Dermis blood vessel endothelial cell (primary cell): ENCODE results near the gene TTC38. TPM values are rescaled to one million over a fixed set of nuclear protein-coding genes. Genes with fewer than 3 reads are reported as not detected.

ENCODE experiments used
- DNase-seq: peaks from one replicate; pipeline ENCODE4 v3.0.0; 2010
- total RNA-seq: library from RNA; depleted of rRNA; stranded (reverse); fragments of >200 nt; gene quantifications from 2 replicates; pipeline ENCODE4 v1.2.3, GENCODE V29; 2014

Gene TTC38
- total RNA-seq, 1 donor from 2014 or later, result 50.9 TPM

DNA sequence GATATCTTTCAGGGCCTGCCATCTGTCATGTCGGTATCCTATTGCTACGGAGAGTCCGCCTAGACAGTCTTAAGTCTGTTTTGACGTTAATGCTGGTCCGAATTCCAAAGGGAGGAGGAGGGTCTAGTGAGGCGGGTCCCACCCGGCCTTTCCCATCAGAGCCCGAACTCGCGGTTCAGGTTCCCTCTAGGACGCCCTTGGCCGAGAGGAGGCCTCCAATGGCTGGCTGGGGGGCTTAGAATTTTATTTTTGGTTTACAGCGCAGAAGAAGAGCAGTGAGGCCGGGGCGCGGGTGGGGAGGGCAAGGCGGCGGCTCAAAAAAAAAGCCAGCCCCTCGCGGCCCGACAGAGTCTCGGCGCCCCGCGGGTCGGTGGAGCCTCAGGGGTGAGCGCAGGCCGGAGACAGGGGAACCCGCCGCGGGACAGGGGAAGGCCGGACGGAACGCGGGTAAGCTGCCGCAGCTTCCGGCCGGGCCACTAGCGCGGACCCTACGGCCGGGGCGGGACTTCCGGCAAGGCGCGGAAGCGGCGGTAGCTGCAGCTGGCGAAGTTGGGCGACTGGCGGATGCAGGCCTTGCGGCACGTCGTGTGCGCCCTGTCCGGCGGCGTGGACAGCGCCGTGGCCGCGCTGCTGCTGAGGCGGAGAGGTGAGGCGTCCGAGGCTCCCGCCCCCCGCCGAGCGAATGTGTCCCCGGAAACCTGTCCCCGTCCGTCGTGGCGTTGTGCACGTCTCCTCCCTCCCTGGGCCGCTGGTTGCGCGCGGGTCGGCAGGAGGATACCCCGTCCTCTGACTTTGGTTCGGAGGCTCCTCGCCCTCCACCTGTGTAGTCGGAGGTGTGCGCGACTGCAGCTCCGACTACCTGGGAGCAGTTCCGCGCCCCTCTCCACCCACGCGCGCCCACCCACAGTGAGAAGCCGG is 67.7 kb downstream of the TTC38 start, which contains the start of gene TRMU:
TSS of gene TRMU (plus strand) at position 514 of the 918 bp plus-strand sequence. CDS start at position 565, 51 bp downstream.
- peak; percentile 90 for DNase-seq

DNA sequence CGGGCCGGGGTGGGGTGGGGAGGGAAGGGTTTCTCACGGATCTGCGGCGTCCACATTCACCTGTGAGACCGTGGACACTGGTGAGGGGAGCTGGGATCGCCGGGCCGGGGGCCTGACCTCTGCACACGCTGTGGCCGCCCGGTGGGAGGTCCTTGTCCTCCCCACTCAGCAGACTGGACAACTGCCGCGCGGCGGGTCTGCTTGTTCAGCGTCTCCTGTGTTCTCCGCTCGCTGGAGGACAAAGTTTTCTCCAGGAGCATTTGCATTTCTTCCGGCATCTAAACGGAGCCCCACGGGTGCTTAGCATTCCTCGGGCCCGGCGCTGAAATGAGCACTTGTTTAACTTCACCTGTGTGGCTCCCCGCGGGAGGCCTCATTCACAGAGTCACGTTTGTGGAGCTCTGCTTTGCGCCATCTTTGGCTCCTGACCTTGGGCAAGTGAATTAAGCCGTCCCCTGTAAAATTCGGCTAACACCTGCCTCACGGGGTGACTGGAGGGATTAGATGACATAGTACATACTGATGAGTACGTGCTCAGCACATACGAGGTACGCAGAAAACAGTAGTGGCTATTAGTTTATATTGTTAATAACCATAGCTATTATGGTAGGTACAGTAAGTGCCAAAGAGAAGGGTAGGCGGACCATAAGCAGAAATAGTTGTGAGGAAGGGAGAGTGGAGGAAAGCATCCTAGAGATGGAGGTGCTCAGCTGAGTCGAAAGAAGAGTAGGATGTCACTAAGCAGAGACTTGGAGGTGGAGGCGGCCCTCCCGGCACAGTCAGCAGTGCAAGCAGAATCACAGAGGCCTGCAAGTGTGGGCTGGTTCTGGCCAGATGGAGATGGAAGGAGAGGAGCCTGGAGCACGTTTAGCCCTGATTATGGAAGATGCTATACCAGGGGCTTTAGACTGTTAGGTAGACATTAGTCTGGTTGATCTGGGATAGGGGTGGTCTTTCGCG is 68.6 kb downstream of the TTC38 start:
- peak; percentile 39 for DNase-seq

DNA sequence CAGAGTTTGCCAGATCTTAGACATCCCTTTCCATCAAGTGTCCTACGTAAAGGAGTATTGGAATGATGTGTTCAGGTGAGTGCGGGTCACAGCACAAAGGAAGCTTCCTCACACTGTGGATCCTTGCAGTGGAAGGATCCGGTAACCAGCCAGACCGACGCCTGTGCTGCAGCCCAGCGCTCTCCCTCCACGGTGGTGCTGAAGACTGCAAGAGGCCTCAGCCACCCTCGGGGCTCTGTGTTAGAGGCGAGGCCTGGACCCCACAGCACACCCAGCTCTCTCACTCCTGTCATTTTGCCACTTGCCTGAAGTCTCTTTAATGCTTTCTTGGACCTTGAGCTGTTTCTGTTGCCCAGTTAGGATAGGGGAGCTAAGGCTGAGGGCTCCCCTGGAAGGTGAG is 70.1 kb downstream of the TTC38 start:
- no peak for DNase-seq

DNA sequence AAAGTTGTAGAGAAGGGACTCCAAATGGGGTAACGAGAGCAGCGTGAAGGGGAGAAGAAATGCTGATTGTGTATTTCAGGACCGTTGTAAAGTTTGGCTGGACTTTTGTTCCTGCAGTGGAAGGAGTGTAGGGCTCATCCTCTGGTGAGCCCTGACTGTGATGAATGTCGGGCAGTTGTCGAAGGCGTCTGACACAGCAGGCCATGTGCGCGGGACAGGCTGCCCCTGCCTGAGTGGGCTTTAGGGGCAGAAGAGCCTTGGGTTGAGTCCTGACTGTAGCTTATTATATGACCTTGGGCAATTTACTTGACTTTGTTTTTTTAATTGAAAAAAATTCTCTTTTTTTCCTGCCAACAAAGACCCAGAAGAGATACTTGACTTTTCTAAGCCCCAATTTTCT is 70.8 kb downstream of the TTC38 start:
- no peak for DNase-seq

DNA sequence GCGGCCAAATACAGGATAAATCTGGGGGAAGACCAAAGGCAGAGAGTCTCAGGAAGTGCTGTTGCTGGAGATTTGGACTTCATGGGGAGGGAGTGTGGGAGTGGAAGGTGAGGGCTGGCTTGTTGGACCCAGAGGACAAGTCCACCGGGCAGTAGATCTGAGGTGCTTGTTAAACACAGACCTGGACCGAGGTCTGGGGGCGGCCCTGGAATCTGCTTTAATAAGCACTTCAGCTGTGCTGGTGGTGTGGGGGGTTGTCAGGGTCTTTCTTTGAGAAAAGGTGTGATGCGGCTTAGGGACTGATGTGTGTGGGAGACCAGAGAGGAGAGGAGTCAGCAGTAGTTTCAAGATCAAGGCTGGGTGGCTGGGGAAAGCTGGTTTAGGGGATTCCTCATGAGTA is 72.1 kb downstream of the TTC38 start:
- no peak for DNase-seq

DNA sequence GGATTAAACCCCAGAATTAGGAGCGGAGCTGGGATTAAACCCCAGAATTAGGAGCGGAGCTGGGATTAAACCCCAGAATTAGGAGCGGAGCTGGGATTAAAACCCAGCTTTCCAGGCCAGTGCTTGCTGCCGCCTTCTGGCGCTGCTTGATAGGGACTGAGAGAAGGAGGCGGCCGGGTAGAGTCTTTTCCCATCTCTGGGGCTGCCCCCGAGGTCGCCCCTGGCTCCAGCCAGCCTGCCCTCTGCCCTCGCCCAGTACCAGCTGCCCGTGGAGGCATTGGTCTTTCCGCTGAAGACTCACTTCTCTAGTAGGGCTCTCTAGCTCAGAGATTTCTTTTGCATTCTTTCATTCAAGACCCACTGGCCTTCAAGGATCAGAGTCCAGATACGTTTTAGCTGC is 72.9 kb downstream of the TTC38 start:
- no peak for DNase-seq

Other genes starting within 250 kb of the TTC38 start
- 12.5 and 20.6 TPM in 2 replicates for gene PPARA, start 117.5 kb upstream of the TTC38 start, total RNA-seq
- gene CDPF1, start 17.7 kb upstream of the TTC38 start, total RNA-seq, result 10.6 and 12.4 TPM in 2 replicates
- under 0.01 TPM in 1 of 2 replicates, not detected in the other for gene PKDREJ, start 4.7 kb upstream of the TTC38 start, total RNA-seq
- gene GTSE1, start 28.9 kb downstream of the TTC38 start, total RNA-seq, result 2.7 and 15.6 TPM in 2 replicates
- gene TRMU, start 67.7 kb downstream of the TTC38 start, total RNA-seq, result 29.3 and 35.1 TPM in 2 replicates